Sigmoid colon (tissue), 3 donors: ENCODE results near the gene MKRN1.

ENCODE experiments used
- CTCF ChIP-seq, 4 experiments: fragments of 450-650 bp in 3 of 4; fragments of 200-600 bp in 1 of 4; IDR thresholded peaks; one replicate each; pipeline ENCODE4 v1.5.1; 2016 to 2019; ENCODE audit warnings: antibody characterized with exemption in 4 of 4, mild to moderate bottlenecking in 3 of 4, moderate library complexity in 2 of 4
- POLR2A ChIP-seq, 2 donors: fragments of 450-650 bp; IDR thresholded peaks; one replicate each; pipeline ENCODE4 v1.6.1; 2016; ENCODE audit warnings: antibody characterized with exemption in 2 of 2, mild to moderate bottlenecking in 2 of 2, moderate library complexity in 2 of 2

- TF ChIP-seq CTCF (IDR thresholded peaks at IDR 0.05) (no peak), POLR2A (IDR thresholded peaks at IDR 0.05) (no peak)
These were observed 61.7 kb downstream of the MKRN1 start for GRCh38 chr7:140417456-140418155.
